NCI-H1048 (cell line): ENCODE results near the gene SPAG7.

Source experiments
- DNase-seq: peaks from one replicate; lab custom pipeline; 2025; lab: John Stamatoyannopoulos, UW

The SPAG7 gene

GRCh38 chr17:4967539-4968485 is at the start of gene SPAG7:
TSS of gene SPAG7 (minus strand) at chr17:4967817. CDS start at chr17:4967804, 13 bp downstream.
- DNase-seq: peak; percentile 82

DNA sequence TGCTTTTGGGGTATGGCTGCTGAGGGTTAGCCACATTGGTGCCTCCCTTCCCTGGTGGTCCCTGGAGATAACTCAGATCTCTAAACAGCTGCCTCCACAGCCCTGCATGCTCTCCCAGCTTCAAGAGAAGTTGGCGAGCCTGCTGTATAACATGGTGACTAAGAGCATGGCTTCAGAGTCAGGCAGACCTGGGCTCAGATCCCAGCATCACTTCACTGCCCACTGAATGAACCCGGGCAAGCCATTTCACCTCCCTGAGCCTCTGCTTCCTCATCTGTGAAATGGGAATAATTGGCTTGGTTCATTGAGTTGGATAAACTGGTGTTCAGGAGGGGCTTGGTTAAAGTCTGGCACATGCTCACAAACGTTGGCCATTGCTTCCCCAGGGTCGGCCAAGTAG is 46.7 kb upstream of the SPAG7 start:
- DNase-seq: no peak

- no peak for DNase-seq
These were observed 44.3 kb upstream of the SPAG7 start for GRCh38 chr17:5011928-5012327.

DNA sequence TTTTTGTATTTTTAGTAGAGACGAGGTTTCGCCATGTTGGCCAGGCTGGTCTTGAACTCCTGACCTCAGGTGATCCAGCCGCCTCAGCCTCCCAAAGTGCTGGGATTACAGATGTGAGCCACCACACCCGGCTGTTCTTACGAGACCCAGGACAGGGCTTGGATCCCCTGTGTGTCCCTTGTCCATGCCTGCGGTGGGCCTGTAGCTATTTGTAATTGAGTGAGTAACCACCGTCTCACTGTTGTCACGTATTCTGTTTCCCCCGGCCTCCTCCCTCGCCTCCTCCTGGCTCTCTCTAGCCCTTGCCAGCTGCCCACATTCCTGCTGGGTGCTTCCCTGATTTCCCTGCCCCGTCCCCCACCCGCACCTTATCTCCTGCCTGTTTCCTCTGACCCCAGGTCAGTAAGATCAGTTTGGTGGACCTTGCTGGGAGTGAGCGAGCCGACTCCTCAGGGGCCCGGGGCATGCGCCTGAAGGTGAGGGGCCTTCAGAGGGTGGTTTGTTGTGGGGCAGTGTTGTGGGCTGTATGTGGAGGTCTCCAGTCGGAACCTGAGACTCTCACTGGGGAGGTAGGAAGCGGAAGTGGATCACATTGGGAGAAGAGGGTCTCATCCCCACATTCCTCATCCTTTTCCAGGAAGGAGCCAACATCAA is 35.7 kb upstream of the SPAG7 start:
- DNase-seq: no peak

GRCh38 chr17:5002121-5002788 is 34.6 kb upstream of the SPAG7 start:
- DNase-seq: no peak

DNA sequence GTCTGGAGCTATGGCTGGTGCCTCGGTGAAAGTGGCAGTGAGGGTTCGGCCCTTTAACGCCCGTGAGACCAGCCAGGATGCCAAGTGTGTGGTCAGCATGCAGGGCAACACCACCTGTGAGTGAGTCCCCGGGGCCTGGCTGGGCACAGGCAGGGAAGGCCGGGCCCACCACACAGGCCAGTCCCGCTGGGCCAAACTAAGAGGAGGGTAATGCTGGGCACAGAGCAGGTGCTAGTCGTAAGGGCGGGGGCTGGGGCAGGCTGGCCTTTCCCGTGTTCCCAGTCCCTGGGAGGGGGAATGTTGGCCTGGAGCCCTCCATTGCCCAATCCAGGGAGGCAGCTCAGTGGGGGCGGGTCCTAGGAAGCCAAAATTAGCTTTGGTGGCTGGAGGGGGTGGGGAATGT is 32.6 kb upstream of the SPAG7 start:
- DNase-seq: no peak

GRCh38 chr17:4999430-5000093 is 31.9 kb upstream of the SPAG7 start:
- no peak for DNase-seq

DNA sequence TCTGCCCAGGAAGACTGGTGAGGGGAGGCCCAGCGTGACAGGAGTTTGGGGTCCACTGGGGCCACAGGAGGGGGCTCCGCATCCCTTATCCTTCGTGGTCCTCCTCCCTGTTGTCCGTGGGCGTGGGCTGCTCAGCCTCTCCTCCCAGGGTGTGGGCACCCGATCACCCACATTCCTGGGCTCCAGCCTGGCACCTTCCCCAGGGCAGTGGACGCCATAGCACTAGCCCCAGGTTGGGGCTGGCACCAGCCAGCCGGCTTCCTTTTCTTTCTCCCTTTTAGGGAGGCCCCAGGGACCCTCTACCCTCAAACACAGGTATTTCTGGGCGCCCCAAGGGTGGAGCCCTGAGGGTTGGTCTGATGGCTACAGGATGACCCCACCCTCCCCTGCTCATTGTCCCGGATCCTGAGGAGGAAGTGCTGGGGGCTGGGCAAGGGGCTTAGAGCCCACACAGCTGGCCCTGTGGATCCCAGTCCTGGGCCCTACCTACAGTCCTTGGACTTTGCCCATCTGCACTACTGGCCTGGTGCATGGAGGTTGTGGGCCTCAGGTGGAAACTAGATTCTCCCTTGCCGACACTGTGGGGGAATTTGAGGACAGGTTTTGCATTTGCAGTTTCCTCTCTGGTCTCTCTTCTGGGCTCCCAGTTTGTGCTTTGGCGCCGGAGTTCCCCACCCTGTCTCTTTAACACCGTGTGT is 31.3 kb upstream of the SPAG7 start:
- no peak for DNase-seq

DNA sequence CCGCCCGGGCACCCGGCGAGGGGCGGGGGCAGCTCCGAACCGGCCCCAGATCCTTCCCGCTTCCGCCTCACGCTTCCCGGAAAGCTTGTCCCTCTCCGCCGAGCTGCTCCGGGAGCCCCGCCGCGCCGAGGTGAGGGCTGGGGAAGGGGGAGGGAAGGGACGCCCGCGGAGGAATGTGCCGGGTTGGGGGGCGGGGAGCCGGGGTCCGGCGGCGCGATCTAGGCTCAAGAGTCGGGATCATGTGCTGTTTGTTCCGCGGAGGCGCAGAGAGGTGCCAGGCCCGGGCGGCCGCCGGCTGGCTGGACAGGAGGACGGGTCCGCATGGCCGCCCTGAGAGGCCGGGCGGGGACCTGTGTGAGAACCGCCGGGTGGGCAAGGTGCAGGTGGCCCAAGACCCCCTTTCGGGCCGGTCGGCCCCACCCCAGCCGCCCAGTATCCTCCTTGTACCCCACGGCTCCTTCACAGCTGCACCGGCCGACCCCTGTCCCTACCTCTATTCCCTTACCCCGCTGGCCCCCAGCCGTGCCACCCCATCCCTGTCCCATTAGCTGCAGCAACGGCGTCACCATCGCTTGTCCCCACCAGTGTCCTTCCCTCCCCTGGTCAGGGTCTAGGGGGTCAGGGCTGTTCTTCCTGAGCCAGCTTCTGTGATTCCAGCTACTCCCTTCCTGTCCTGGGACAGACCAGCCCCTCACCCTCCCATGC is 30.6 kb upstream of the SPAG7 start:
- DNase-seq: no peak

GRCh38 chr17:4997302-4998026 is 29.8 kb upstream of the SPAG7 start, which contains the start of the genes INCA1 and KIF1C:
TSS of gene INCA1 (minus strand) at chr17:4997522. CDS start at chr17:4994437, 3,085 bp downstream.
TSS of gene KIF1C (plus strand) at chr17:4997950. CDS start at chr17:5000247, 2,297 bp downstream.
- DNase-seq: peak; percentile 78

GRCh38 chr17:4994081-4994595 is 26.5 kb upstream of the SPAG7 start:
- DNase-seq: no peak

- no peak for DNase-seq
These were observed 20.4 kb upstream of the SPAG7 start for GRCh38 chr17:4987767-4988567.

DNA sequence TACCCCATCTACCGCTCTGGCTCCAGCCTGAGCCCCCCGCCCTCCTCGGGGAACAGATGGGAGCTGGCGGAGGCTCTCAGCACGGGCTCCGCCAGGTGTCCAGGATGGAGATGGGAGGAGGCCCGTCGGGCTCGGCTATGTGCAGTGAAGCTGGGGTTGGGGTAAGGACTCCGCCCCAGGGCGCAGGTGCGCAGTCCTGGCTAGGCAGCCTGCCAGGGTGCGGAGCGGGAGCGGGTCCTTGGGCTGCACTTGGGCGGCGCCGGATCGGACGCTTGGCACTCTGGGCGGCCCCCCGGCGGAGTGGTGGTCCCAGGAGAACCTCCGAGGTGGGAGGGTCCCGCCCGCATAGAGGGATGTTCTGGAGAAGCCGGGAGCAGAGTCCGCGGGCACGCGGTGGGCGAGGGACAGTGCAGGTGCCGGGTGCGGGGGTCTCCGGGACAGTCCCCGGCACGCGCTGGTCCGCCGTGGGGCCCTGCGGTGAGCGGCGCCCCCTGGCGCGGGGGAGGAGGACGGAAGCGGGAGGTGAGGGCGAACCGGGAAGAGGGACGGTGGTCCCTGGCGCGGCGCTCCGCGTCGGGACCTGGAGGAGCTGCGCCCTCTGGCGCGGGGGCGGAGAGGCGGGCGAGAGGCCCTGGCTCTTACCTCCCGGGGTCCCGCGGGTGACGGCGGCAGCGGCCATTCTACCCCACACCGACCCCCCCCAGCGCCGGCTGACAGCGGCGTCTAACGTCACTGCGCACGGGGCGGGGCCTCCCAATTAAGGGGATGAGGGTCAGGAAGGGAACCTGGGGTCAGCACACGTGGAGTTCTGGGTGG is 19.5 kb upstream of the SPAG7 start, which contains the start of gene CAMTA2:
Gene CAMTA2, minus strand, starts transcription at position 725 of the 816 bp plus-strand sequence. CDS start 1,453 bp downstream, outside the sequence.
- peak; percentile 44 for DNase-seq

DNA sequence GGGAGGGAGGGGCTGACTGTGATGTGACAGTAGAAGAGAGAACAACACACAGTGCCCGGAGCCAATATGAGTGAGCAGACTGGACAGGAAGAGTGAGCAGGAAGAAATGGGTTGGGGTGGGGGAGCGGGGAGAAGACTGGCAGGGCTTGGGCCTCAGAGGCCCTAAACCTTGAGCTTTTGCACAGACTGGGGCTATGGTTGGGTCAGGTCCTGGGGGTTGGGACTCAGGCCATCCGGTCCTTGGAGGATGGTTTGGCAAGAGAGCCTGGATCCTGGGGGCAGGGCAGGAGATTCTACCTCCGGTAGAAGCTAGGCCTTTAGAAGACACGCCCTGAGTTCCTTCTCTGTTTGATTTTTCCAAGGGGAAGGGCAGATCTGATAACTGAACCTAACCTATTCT is 18.8 kb upstream of the SPAG7 start:
- DNase-seq: no peak

DNA sequence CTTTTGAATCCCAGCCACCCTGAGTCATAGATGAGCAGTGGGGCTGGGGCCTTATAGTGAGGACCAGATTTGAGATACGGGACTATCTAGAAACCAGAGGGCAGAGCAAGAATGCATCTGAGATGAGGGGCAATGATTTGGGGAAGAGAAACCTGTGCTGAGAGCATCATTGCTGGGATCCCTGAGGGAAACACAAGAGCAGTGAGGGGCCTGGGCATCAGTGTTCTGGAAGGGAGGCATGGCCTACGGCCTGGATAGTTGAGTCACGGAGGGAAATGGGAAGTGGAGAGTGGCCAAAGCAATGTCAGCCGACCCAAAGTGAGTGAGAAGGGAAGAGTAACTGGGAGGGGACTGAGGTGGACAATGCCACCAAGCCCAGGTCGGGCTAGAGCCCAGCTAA is 14.7 kb upstream of the SPAG7 start:
- no peak for DNase-seq

DNA sequence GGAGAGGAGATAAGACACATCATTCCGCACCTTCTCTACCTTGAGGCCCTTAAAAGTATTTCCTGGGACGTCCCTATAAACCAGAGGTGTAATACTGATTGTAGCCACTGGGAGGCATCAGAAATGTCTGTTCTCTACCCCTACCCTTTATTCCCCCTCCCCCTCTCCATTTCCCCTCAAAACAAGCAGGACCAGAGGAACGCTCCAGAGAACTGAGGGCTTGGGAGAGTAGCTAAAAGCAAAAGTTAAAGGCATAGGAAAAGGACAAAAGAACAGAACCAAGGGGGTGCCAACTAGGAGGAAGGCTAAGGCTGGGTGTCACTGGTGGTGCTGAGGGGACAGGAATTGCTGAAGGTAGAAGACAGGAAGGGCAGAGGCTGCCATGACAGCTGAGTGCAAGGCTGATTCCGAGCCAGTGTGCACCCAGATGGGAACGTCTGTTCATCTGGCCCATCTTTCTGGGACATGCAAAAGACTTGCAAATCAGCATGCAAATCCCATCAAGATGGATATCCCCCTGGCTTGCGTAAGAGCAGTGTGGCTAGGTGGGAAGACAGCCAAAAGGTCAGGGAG is 13.1 kb upstream of the SPAG7 start:
- peak; percentile 69 for DNase-seq

GRCh38 chr17:4978726-4979125 is 11.1 kb upstream of the SPAG7 start:
- DNase-seq: no peak
